Suprapubic skin (tissue), 4 donors: ENCODE results near the gene SERINC5. TPM values are rescaled to one million over a fixed set of nuclear protein-coding genes. Genes with fewer than 3 reads are reported as not detected.
"Not testable (repeated sequence)": the region's sequence is repeated elsewhere in the genome, so short reads cannot be mapped to it uniquely, and the experiment has no call there.

Experiments
- DNase-seq, 2 donors: peaks; one replicate each; pipeline ENCODE4 v3.0.0-alpha.2; 2019; ENCODE audit warnings: low spot score in 2 of 2
- H3K27ac ChIP-seq: fragments of 200-600 bp; sonication (generic); one replicate; pipeline ENCODE4 v1.5.1; 2019
- H3K27me3 ChIP-seq: fragments of 200-600 bp; sonication (generic); one replicate; pipeline ENCODE4 v1.5.1; 2019
- H3K36me3 ChIP-seq: fragments of 200-600 bp; sonication (generic); one replicate; pipeline ENCODE4 v1.5.1; 2019
- H3K4me1 ChIP-seq: fragments of 200-600 bp; sonication (generic); one replicate; pipeline ENCODE4 v1.5.1; 2019
- H3K4me3 ChIP-seq: fragments of 200-600 bp; sonication (generic); one replicate; pipeline ENCODE4 v1.5.1; 2019; ENCODE audit warnings: mild to moderate bottlenecking
- H3K9me3 ChIP-seq: fragments of 200-600 bp; sonication (generic); one replicate; pipeline ENCODE4 v1.5.1; 2019
- EP300 ChIP-seq: sonication (generic); formaldehyde crosslinking; IDR thresholded peaks from one replicate; pipeline ENCODE4 v1.6.1; 2017; ENCODE audit warnings: antibody characterized with exemption
- POLR2A ChIP-seq, 2 donors: fragments of 450-650 bp; IDR thresholded peaks; one replicate each; pipeline ENCODE4 v1.6.1; 2017; ENCODE audit warnings: antibody characterized with exemption in 2 of 2, mild to moderate bottlenecking in 2 of 2, moderate library complexity in 2 of 2
- POLR2AphosphoS5 ChIP-seq, 3 donors: sonication (generic); formaldehyde crosslinking; IDR thresholded peaks; one replicate each; pipeline ENCODE4 v1.6.1; 2017; ENCODE audit warnings: antibody characterized with exemption in 3 of 3
- WGBS: methylation state at CpG from one replicate; pipeline ENCODE4 v1.1.5; 2018; 5-methylcytosine and 5-hydroxymethylcytosine counted together
- total RNA-seq, 4 donors: library from RNA; depleted of rRNA; stranded (reverse); fragments of >200 nt; gene quantifications; one replicate each; pipeline ENCODE4 v1.1.0, GENCODE V29; 2016
- TF ChIP-seq, protein P1 (sequence below), 2 donors: fragments of 200-600 bp in 1 of 2; fragments of 450-650 bp in 1 of 2; sonication (generic) in 1 of 2; IDR thresholded peaks; one replicate each; pipeline ENCODE4 v1.5.1; 2016 to 2019; ENCODE audit warnings: antibody characterized with exemption in 2 of 2, mild to moderate bottlenecking in 1 of 2, moderate library complexity in 1 of 2

Gene SERINC5
- total RNA-seq: 10 to 100 TPM; 53.8 to 68.8 (median 62.5) TPM

DNA sequence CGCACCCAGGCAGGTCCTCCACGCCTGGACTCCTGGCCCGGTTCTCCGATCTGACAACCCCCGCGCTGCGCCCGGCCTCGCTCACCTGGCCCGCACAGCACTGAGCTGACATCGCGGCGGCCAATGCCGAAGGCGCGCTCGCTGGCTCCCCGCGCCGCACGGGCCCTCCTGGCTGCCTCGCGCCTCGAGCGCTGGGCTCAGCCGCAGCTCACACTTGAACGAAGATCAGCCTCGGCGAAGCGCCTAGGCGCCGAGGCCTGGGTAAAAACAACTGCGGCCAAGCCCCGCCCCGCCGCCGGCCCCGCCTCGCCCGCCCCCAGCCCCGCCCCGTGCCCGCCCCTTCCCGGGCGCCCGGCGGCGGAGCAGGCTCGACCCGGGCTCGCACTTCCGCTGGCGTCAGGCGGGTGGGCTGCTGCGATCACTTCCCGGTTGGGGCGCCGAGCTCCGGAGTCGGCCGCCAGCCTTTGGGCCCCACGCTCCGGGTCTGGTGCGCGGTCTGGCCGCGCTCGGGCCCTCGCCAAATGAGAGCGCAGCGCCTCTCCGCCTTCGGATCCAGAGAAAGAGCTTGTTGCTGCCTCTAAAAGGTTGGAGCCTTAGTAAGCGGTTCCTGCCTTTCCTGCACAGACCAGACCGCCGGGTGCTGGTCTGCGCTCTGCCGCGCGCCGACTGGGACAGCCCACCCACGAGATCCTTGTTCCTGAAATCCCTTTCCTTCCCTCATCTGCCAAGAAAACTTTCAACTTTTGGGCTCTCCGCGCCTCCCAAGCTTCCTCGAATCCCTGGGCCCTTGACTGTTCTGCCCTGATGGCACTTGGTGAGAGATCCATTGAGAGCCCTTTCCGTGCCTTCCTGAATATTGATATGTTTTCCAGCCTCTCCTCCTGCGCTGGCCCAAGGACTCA is at the start of gene SERINC5:
SERINC5 (minus strand) TSS at position 238 of the 902 bp plus-strand sequence; CDS start at position 112, 126 bp downstream.
- H3K4me1 ChIP-seq: peaks cover 52% of the 10 kb centered on the region
- TF ChIP-seq POLR2A (IDR thresholded peaks at IDR 0.05) (peak; percentile 65 to 74), POLR2AphosphoS5 (IDR thresholded peaks at IDR 0.05) (peak in 2 of 3 donors; percentile 21 to 31)
- TF ChIP-seq, protein P1, sequence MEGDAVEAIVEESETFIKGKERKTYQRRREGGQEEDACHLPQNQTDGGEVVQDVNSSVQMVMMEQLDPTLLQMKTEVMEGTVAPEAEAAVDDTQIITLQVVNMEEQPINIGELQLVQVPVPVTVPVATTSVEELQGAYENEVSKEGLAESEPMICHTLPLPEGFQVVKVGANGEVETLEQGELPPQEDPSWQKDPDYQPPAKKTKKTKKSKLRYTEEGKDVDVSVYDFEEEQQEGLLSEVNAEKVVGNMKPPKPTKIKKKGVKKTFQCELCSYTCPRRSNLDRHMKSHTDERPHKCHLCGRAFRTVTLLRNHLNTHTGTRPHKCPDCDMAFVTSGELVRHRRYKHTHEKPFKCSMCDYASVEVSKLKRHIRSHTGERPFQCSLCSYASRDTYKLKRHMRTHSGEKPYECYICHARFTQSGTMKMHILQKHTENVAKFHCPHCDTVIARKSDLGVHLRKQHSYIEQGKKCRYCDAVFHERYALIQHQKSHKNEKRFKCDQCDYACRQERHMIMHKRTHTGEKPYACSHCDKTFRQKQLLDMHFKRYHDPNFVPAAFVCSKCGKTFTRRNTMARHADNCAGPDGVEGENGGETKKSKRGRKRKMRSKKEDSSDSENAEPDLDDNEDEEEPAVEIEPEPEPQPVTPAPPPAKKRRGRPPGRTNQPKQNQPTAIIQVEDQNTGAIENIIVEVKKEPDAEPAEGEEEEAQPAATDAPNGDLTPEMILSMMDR (IDR thresholded peaks at IDR 0.05): no peak
- peak; percentile 87 to 88 for DNase-seq
- no peaks in the 10 kb centered on the region for H3K36me3 ChIP-seq
- peak within 1 kb of the TSS; percentile 96 for H3K27ac ChIP-seq
- H3K27me3 ChIP-seq: no peaks in the 10 kb centered on the region
- H3K4me3 ChIP-seq: peak within 1 kb of the TSS; percentile 93
- under 1% methylated on average over 27 of the region's 87 CpGs for whole genome bisulfite sequencing
- H3K9me3 ChIP-seq: no peaks in the 10 kb centered on the region

GRCh38 chr5:80302636-80303035 is 46.8 kb upstream of the SERINC5 start:
- WGBS: 91% methylated on average over 11 of the region's 11 CpGs
- H3K4me1 ChIP-seq: no peaks in the 10 kb centered on the region

DNA sequence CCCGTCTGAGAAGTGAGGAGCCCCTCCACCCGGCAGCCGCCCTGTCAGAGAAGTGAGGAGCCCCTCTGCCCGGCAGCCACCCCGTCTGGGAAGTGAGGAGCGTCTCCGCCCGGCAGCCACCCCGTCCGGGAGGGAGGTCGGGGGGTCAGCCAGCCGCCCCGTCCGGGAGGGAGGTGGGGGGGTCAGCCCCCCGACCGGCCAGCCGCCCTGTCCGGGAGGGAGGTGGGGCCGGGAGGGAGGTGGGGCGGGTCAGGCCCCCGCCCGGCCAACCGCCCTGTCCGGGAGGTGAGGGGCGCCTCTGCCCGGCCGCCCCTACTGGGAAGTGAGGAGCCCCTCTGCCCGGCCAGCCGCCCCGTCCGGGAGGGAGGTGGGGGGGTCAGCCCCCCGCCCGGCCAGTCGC is 45.5 kb upstream of the SERINC5 start:
- not testable (repeated sequence) for H3K4me3 ChIP-seq, H3K27ac ChIP-seq, H3K4me1 ChIP-seq, H3K27me3 ChIP-seq, H3K9me3 ChIP-seq, H3K36me3 ChIP-seq, DNase-seq
- no CpG with 5 or more reads among the region's 34 CpGs for WGBS

More at GRCh38 chr5:80302636-80303035, 46.8 kb upstream of the SERINC5 start:
- TF ChIP-seq POLR2A (IDR thresholded peaks at IDR 0.05) (no peak), EP300 (no peak), POLR2AphosphoS5 (IDR thresholded peaks at IDR 0.05) (no peak)
- TF ChIP-seq, protein P1 (IDR thresholded peaks at IDR 0.05): no peak
- no peak overlapping the region for H3K27ac ChIP-seq
- no peak overlapping the region for H3K4me3 ChIP-seq
- H3K27me3 ChIP-seq: no peaks in the 10 kb centered on the region
- DNase-seq: peak in 1 of 2 donors; percentile 37
- no peaks in the 10 kb centered on the region for H3K9me3 ChIP-seq
- H3K36me3 ChIP-seq: no peaks in the 10 kb centered on the region

DNA sequence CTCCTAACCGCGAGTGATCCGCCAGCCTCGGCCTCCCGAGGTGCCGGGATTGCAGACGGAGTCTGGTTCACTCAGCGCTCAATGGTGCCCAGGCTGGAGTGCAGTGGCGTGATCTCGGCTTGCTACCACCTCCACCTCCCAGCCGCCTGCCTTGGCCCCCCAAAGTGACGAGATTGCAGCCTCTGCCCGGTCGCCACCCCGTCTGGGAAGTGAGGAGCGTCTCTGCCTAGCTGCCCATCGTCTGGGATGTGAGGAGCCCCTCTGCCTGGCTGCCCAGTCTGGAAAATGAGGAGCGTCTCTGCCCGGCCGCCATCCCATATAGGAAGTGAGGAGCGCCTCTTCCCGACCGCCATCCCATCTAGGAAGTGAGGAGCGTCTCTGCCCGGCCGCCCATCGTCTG is 44.9 kb upstream of the SERINC5 start:
- not testable (repeated sequence) for H3K27me3 ChIP-seq, H3K9me3 ChIP-seq, H3K4me1 ChIP-seq, H3K36me3 ChIP-seq, H3K27ac ChIP-seq, H3K4me3 ChIP-seq
- DNase-seq: peak in 1 of 2 donors; percentile 60
- 99% methylated on average over 12 of the region's 27 CpGs for WGBS

DNA sequence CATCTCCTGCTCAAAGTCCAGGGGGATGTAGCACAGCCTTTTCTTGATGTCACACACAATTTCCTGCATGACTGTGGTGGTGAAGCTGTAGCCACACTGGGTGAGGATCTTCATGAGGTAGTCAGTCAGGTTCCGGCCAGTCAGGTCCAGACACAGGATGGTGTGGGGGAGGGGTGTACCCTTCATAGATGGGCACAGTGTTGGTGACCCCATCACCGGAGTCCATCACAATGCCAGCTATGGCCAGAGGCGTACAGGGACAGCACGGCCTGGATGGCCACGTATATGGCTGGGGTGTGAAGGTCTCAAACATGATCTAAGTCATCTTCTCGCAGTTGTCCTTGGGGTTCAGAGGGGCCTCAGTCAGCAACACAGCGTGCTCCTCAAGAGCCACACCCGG is 44.3 kb upstream of the SERINC5 start:
- Histone ChIP-seq H3K27me3 (no peaks in the 10 kb centered on the region), H3K4me1 (no peaks in the 10 kb centered on the region), H3K4me3 (no peak overlapping the region), H3K9me3 (no peaks in the 10 kb centered on the region), H3K27ac (no peak overlapping the region), H3K36me3 (no peaks in the 10 kb centered on the region)
- 93% methylated on average over 2 of the region's 8 CpGs for WGBS
- TF ChIP-seq POLR2A (IDR thresholded peaks at IDR 0.05) (no peak), EP300 (no peak), POLR2AphosphoS5 (IDR thresholded peaks at IDR 0.05) (no peak)
- TF ChIP-seq, protein P1 (IDR thresholded peaks at IDR 0.05): no peak
- DNase-seq: peak in 1 of 2 donors; percentile 66

GRCh38 chr5:80299601-80300000 is 43.8 kb upstream of the SERINC5 start:
- Histone ChIP-seq H3K4me1 (no peaks in the 10 kb centered on the region), H3K27ac (no peak overlapping the region), H3K4me3 (no peak overlapping the region), H3K36me3 (no peaks in the 10 kb centered on the region), H3K27me3 (no peaks in the 10 kb centered on the region), H3K9me3 (no peaks in the 10 kb centered on the region)
- DNase-seq: peak in 1 of 2 donors; percentile 65
- no peak for TF ChIP-seq POLR2AphosphoS5 (IDR thresholded peaks at IDR 0.05)
- no peak for TF ChIP-seq POLR2A (IDR thresholded peaks at IDR 0.05)
- TF ChIP-seq EP300: no peak
- TF ChIP-seq, protein P1 (IDR thresholded peaks at IDR 0.05): no peak
- 88% methylated on average over 8 of the region's 8 CpGs for WGBS
